ENCODE data around the gene ZFYVE28. TPM values are rescaled to one million over a fixed set of nuclear protein-coding genes. Genes with fewer than 3 reads are reported as not detected.

The ZFYVE28 gene
- total RNA-seq, 1 donor from 2014 or later: 5.9 TPM

DNA sequence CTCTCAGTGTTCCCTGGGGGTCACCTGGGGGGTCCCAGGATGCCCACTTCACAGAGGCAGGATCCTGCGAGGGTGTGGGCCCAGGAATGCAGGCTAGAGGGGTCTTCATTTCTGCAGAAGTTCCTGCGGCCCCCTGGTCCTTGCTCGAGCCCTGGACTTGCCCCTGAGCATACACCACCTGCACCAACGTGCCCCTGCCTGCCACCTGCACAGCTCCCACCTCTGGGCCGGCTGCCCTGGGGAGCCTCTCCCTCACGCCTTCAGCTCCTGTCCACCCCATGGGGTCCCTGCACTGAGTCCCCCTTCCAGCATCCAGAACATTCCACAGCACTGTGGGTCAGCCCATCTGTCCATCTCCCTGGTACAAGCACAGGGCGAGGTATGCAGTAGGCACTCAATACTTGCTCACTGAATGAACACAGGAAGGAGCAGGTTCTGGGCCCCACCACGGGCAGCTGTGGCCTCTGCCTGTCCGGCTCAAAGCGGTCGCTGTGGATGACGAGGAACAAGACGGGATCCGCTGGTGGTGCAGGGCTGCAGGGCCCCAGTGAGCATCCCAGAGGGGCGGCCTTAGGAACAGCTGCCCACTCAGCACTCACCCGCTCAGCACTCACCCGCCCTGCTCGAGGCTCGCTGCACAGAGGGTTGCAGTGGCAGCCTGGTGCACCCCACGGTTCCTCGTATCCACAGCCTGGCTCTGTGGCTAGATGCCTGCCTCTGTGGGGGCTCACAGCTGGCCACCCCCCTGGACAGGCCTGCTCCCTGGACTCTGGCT lies 86.1 kb downstream of the ZFYVE28 start:
- ATAC-seq (ENCODE audit: low read depth): no peak
- TF ChIP-seq CTCF (IDR thresholded peaks at IDR 0.05): no peak
- Mint-ChIP-seq H3K4me1 (peaks cover 15% of the 10 kb centered on the region), H3K9me3 (peaks cover 9% of the 10 kb centered on the region), H3K27ac (no peak overlapping the region), H3K4me3 (no peak overlapping the region), H3K27me3 (peaks cover 3% of the 10 kb centered on the region), H3K36me3 (ENCODE audit: low read depth) (peaks cover 7% of the 10 kb centered on the region)
- POLR2A ChIA-PET: no interaction called here
- DNase-seq: no peak
- CTCF ChIA-PET: no interaction called here
- intact Hi-C loops (cut with micrococcal nuclease): loop anchor here (5.0 kb wide), 1 partner anchor 70 kb away; the partner anchor contains the start of gene MXD4

GRCh38 chr4:2331519-2332200 lies 86.8 kb downstream of the ZFYVE28 start:
- ATAC-seq (ENCODE audit: low read depth) (no peak), DNase-seq (no peak)
- no peak for TF ChIP-seq CTCF (IDR thresholded peaks at IDR 0.05)
- peaks cover 11% of the 10 kb centered on the region for H3K9me3 Mint-ChIP-seq
- H3K4me1 Mint-ChIP-seq: peaks cover 15% of the 10 kb centered on the region
- H3K27me3 Mint-ChIP-seq: peaks cover 3% of the 10 kb centered on the region
- intact Hi-C loops (cut with micrococcal nuclease): loop anchor here (5.0 kb wide), 1 partner anchor 69 kb away; the partner anchor contains the start of gene MXD4
- CTCF ChIA-PET: no interaction called here
- POLR2A ChIA-PET: no interaction called here
- peaks cover 7% of the 10 kb centered on the region for H3K36me3 Mint-ChIP-seq (ENCODE audit: low read depth)
- no peak overlapping the region for H3K4me3 Mint-ChIP-seq
- no peak overlapping the region for H3K27ac Mint-ChIP-seq

- ChIA-PET CTCF (no interaction called here), POLR2A (no interaction called here)
- TF ChIP-seq CTCF (IDR thresholded peaks at IDR 0.05): no peak
- no peak for DNase-seq
- ATAC-seq (ENCODE audit: low read depth): no peak
- Mint-ChIP-seq H3K36me3 (ENCODE audit: low read depth) (peaks cover 7% of the 10 kb centered on the region), H3K27ac (no peak overlapping the region), H3K27me3 (peaks cover 3% of the 10 kb centered on the region), H3K9me3 (peaks cover 11% of the 10 kb centered on the region), H3K4me1 (peaks cover 15% of the 10 kb centered on the region), H3K4me3 (no peak overlapping the region)
- intact Hi-C loops (cut with micrococcal nuclease): loop anchor here (5.0 kb wide), 1 partner anchor 69 kb away; the partner anchor contains the start of gene MXD4
These were observed 87.4 kb downstream of the ZFYVE28 start for GRCh38 chr4:2331043-2331420.

GRCh38 chr4:2330091-2331042 lies 88.1 kb downstream of the ZFYVE28 start:
- Mint-ChIP-seq H3K27ac (no peak overlapping the region), H3K4me1 (peaks cover 15% of the 10 kb centered on the region), H3K27me3 (peaks cover 3% of the 10 kb centered on the region), H3K36me3 (ENCODE audit: low read depth) (peaks cover 7% of the 10 kb centered on the region), H3K4me3 (no peak overlapping the region), H3K9me3 (peaks cover 11% of the 10 kb centered on the region)
- CTCF ChIA-PET: no interaction called here
- POLR2A ChIA-PET: no interaction called here
- intact Hi-C loops (cut with micrococcal nuclease): loop anchor here (5.0 kb wide), 1 partner anchor 68 kb away; the partner anchor contains the start of gene MXD4
- DNase-seq (no peak), ATAC-seq (ENCODE audit: low read depth) (no peak)
- TF ChIP-seq CTCF (IDR thresholded peaks at IDR 0.05): no peak

Data from activated B cell treated with CpG ODN at 0.5 μM for 24 hours (primary cell).